Measurements from ENCODE around the gene HOXC9.

HOXC9 gene

GRCh38 chr12:54024127-54024526 is 24.2 kb downstream of the HOXC9 start:
- H3K4me3 ChIP-seq (ENCODE audit: low read length): no peak overlapping the region
- DNase-seq (ENCODE audit: low read depth): no peak
- no peak for TF ChIP-seq CTCF (IDR thresholded peaks at IDR 0.05; ENCODE audit: insufficient read depth, low read depth, low read length, missing control alignments)

GRCh38 chr12:54024581-54025305 is 24.8 kb downstream of the HOXC9 start:
- H3K4me3 ChIP-seq (ENCODE audit: low read length): no peak overlapping the region
- no peak for TF ChIP-seq CTCF (IDR thresholded peaks at IDR 0.05; ENCODE audit: insufficient read depth, low read depth, low read length, missing control alignments)
- DNase-seq (ENCODE audit: low read depth): no peak

GRCh38 chr12:54025499-54026405 is 25.8 kb downstream of the HOXC9 start:
- H3K4me3 ChIP-seq (ENCODE audit: low read length): no peak overlapping the region
- TF ChIP-seq CTCF (IDR thresholded peaks at IDR 0.05; ENCODE audit: insufficient read depth, low read depth, low read length, missing control alignments): no peak
- no peak for DNase-seq (ENCODE audit: low read depth)

- H3K4me3 ChIP-seq (ENCODE audit: low read length): no peak overlapping the region
- no peak for TF ChIP-seq CTCF (IDR thresholded peaks at IDR 0.05; ENCODE audit: insufficient read depth, low read depth, low read length, missing control alignments)
- DNase-seq (ENCODE audit: low read depth): no peak
Measured at GRCh38 chr12:54026640-54027441, 26.9 kb downstream of the HOXC9 start.

GRCh38 chr12:54027442-54027786 is 27.5 kb downstream of the HOXC9 start:
- no peak overlapping the region for H3K4me3 ChIP-seq (ENCODE audit: low read length)
- DNase-seq (ENCODE audit: low read depth): no peak
- TF ChIP-seq CTCF (IDR thresholded peaks at IDR 0.05; ENCODE audit: insufficient read depth, low read depth, low read length, missing control alignments): no peak

- DNase-seq (ENCODE audit: low read depth): no peak
- no peak within 1 kb of the TSS for H3K4me3 ChIP-seq (ENCODE audit: low read length)
- no peak for TF ChIP-seq CTCF (IDR thresholded peaks at IDR 0.05; ENCODE audit: insufficient read depth, low read depth, low read length, missing control alignments)
Measured at GRCh38 chr12:54028314-54029201, 28.6 kb downstream of the HOXC9 start, which contains the start of gene HOXC6. Gene HOXC6 (plus strand): TSS chr12:54028440. CDS start chr12:54028522, 82 bp downstream.
